SK-N-SH (cell line): ENCODE measurements around the gene EXOC1L. TPM values are rescaled to one million over a fixed set of nuclear protein-coding genes. Genes with fewer than 3 reads are reported as not detected.

Source experiments
- CTCF ChIA-PET: fragments of 300-600, 350-600 bp; formaldehyde crosslinking; extraction: SDS; loops from one replicate; lab custom pipeline; 2021; lab: Yijun Ruan, JAX
- POLR2A ChIA-PET: fragments of 350-600 bp; sonication (Branson Sonifier 250); formaldehyde crosslinking; extraction: SDS; loops from one replicate; lab custom pipeline; 2020; ENCODE audit warnings: antibody characterized with exemption, inconsistent platforms; lab: Yijun Ruan, JAX
- DNase-seq: peaks from one replicate; pipeline ENCODE4 v3.0.0; 2012
- H2AFZ ChIP-seq: fragments of 200-600 bp; sonication (generic); 2 replicates; pipeline ENCODE4 v1.8.1; 2016; ENCODE audit warnings: antibody characterized with exemption, mild to moderate bottlenecking, low read depth
- H3F3A ChIP-seq: fragments of 200-600 bp; sonication (generic); replicated peaks from 2 replicates; pipeline ENCODE3; 2016; ENCODE audit warnings: antibody characterized with exemption, mild to moderate bottlenecking; ENCODE audit not compliant: insufficient read depth
- H3K27ac ChIP-seq, 2 experiments: fragments of 200-500 bp in 1 of 2; fragments of 200-600 bp in 1 of 2; sonication (Bioruptor generic) in 1 of 2; sonication (generic), shearing (Covaris generic) in 1 of 2; 2 replicates each; pipeline versions ENCODE4 v1.5.1 to v1.6.1; 2014 to 2016; ENCODE audit warnings: low read depth in 2 of 2, inconsistent platforms in 1 of 2, low read length in 1 of 2, mild to moderate bottlenecking in 1 of 2, mixed read lengths in 1 of 2
- H3K27me3 ChIP-seq: fragments of 200-600 bp; sonication (generic), shearing (Covaris generic); 2 replicates; pipeline ENCODE4 v1.6.1; 2016; ENCODE audit warnings: mixed run types; ENCODE audit not compliant: insufficient read depth
- H3K36me3 ChIP-seq, 2 experiments: fragments of 200-500 bp in 1 of 2; fragments of 200-600 bp in 1 of 2; sonication (Bioruptor generic) in 1 of 2; sonication (generic) in 1 of 2; replicated peaks in 1 of 2; 2 replicates each; pipeline versions ENCODE3 to v1.5.1; 2014 to 2016; ENCODE audit warnings: low read length in 1 of 2, mild to moderate bottlenecking in 1 of 2; ENCODE audit not compliant: insufficient read depth in 2 of 2, control insufficient read depth in 1 of 2
- H3K4me1 ChIP-seq, 2 experiments: fragments of 200-500 bp in 1 of 2; fragments of 200-600 bp in 1 of 2; sonication (Bioruptor generic) in 1 of 2; sonication (generic), shearing (Covaris generic) in 1 of 2; 2 replicates each; pipeline versions ENCODE4 v1.5.1 to v1.6.1; 2014 to 2016; ENCODE audit warnings: low read depth in 1 of 2, low read length in 1 of 2, mixed run types in 1 of 2; ENCODE audit not compliant: insufficient read depth in 2 of 2, control insufficient read depth in 1 of 2
- H3K4me2 ChIP-seq: fragments of 200-600 bp; sonication (generic), shearing (Covaris generic); 2 replicates; pipeline ENCODE4 v1.6.1; 2017; ENCODE audit warnings: mixed run types
- H3K4me3 ChIP-seq, 2 experiments: fragments of 200-500 bp in 1 of 2; fragments of 200-600 bp in 1 of 2; sonication (Bioruptor generic) in 1 of 2; sonication (generic), shearing (Covaris generic) in 1 of 2; 2 replicates each; pipeline versions ENCODE4 v1.5.1 to v1.8.1; 2014 to 2016; ENCODE audit warnings: low read depth in 2 of 2, inconsistent platforms in 1 of 2, low read length in 1 of 2, mild to moderate bottlenecking in 1 of 2, mixed read lengths in 1 of 2, moderate library complexity in 1 of 2
- H3K79me2 ChIP-seq: fragments of 200-600 bp; sonication (generic); 2 replicates; pipeline ENCODE4 v1.8.1; 2017; ENCODE audit warnings: mild to moderate bottlenecking; ENCODE audit not compliant: insufficient read depth
- H3K9ac ChIP-seq: fragments of 200-600 bp; sonication (generic); 2 replicates; pipeline ENCODE4 v1.6.1; 2017; ENCODE audit warnings: mixed run types
- H3K9me2 ChIP-seq: fragments of 200-600 bp; sonication (generic); 2 replicates; pipeline ENCODE4 v1.6.1; 2017; ENCODE audit warnings: mixed run types
- H3K9me3 ChIP-seq: fragments of 200-600 bp; sonication (generic); 2 replicates; pipeline ENCODE4 v1.6.1; 2017; ENCODE audit warnings: mixed run types, mild to moderate bottlenecking, moderate library complexity
- H4K20me1 ChIP-seq: fragments of 200-600 bp; sonication (generic); 2 replicates; pipeline ENCODE4 v1.6.1; 2017; ENCODE audit warnings: mild to moderate bottlenecking, mixed run types; ENCODE audit not compliant: insufficient read depth
- GABPA ChIP-seq: IDR thresholded peaks from 2 replicates; pipeline ENCODE4 v1.4.0; 2012; ENCODE audit warnings: low read depth, mild to moderate bottlenecking
- GATA2 ChIP-seq: sonication (generic); formaldehyde crosslinking; IDR thresholded peaks from 2 replicates; pipeline ENCODE4 v1.5.0; 2020; ENCODE audit warnings: mild to moderate bottlenecking, missing genetic modification reagents
- MEF2A ChIP-seq: IDR thresholded peaks from 2 replicates; pipeline ENCODE4 v1.4.0; 2012; ENCODE audit warnings: low read depth, borderline replicate concordance
- WGBS: methylation state at CpG from one replicate; pipeline ENCODE4 v1.1.6; 2017; ENCODE audit warnings: low lambda C conversion rate; 5-methylcytosine and 5-hydroxymethylcytosine counted together
- polyA plus RNA-seq, 3 experiments: library from polyadenylated mRNA; depleted of rRNA; stranded (reverse); fragments of >200 nt; gene quantifications; 2 replicates each; pipeline ENCODE4 v1.2.3, GENCODE V29; 2012
- small RNA-seq, 7 experiments: library from RNA; depleted of rRNA; stranded (forward); fragments of <200 nt; gene quantifications; one replicate each; pipeline ENCODE3, GENCODE V24; 2012

Gene EXOC1L
- polyA plus RNA-seq, 1 of the 3 experiments (the other 2 are of a cell fraction): not detected

DNA sequence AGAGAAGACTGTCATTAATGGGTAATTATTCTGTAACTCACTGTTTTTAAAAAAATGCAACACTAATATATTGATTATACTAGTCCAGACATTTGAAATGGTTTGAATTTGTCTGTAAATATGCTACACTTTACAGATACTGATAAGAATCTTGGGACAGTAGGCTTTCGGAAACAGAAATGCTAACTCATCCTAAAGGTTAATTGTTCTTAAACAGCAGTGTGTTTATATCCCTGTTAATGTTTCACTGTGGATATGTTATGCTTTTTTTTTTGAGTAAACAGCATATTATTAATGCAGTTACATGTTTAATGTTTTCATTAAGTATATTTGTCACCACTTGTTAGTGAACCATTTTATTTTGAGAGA lies 65.2 kb downstream of the EXOC1L start:
- Histone ChIP-seq H3K9me3 (no peaks in the 10 kb centered on the region), H3F3A (no peaks in the 10 kb centered on the region), H3K4me3 (no peak overlapping the region), H4K20me1 (no peaks in the 10 kb centered on the region), H3K79me2 (no peaks in the 10 kb centered on the region), H3K4me2 (no peak overlapping the region), H3K4me1 (peaks cover 0 to 4% of the 10 kb centered on the region in 2 experiments; a peak in 1 of 4 replicates), H2AFZ (no peak overlapping the region), H3K9me2 (no peaks in the 10 kb centered on the region), H3K36me3 (peaks cover 64 to 76% of the 10 kb centered on the region in 2 experiments), H3K27ac (peak overlapping the region in 1 of 2 experiments; percentile 72; a peak in 2 of 4 replicates), H3K27me3 (no peaks in the 10 kb centered on the region), H3K9ac (no peak overlapping the region)
- no peak for DNase-seq
- TF ChIP-seq MEF2A (no peak), GATA2 (CRISPR knock-in tag) (peak; percentile 27; the same call in 1 of the 2 replicates), GABPA (no peak)
- 75% methylated on average over 1 of the region's 1 CpG for WGBS
- ChIA-PET POLR2A (no interaction called here), CTCF (no interaction called here)

Small RNA genes within 50 kb of the gene (small RNA-seq; reads per million reads assigned to genes)
- 0 reads per million in 7 experiments for gene RNU6-276P
- 0 reads per million in 7 experiments for gene RNU6-652P

Other genes with a start within 250 kb of the EXOC1L start
- gene PDCL2, start 227.5 kb upstream of the EXOC1L start, polyA plus RNA-seq (2012; rRNA removed): not detected in 2 replicates
- gene NMU, start 183.5 kb upstream of the EXOC1L start, polyA plus RNA-seq (2012; rRNA removed): 0.65 and 0.66 TPM in 2 replicates
- gene EXOC1, start 33.9 kb downstream of the EXOC1L start, polyA plus RNA-seq (2012; rRNA removed): 13.5 and 20.7 TPM in 2 replicates
- 1.6 and 2.4 TPM in 2 replicates for gene CEP135, start 129.2 kb downstream of the EXOC1L start, polyA plus RNA-seq (2012; rRNA removed)